Measurements from ENCODE around the gene SCUBE1.

GRCh38 chr22:43239193-43239780, 103.9 kb downstream of the SCUBE1 start:
- TF ChIP-seq, protein P1, sequence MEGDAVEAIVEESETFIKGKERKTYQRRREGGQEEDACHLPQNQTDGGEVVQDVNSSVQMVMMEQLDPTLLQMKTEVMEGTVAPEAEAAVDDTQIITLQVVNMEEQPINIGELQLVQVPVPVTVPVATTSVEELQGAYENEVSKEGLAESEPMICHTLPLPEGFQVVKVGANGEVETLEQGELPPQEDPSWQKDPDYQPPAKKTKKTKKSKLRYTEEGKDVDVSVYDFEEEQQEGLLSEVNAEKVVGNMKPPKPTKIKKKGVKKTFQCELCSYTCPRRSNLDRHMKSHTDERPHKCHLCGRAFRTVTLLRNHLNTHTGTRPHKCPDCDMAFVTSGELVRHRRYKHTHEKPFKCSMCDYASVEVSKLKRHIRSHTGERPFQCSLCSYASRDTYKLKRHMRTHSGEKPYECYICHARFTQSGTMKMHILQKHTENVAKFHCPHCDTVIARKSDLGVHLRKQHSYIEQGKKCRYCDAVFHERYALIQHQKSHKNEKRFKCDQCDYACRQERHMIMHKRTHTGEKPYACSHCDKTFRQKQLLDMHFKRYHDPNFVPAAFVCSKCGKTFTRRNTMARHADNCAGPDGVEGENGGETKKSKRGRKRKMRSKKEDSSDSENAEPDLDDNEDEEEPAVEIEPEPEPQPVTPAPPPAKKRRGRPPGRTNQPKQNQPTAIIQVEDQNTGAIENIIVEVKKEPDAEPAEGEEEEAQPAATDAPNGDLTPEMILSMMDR (IDR thresholded peaks at IDR 0.05): no peak
- TF ChIP-seq POLR2A (IDR thresholded peaks at IDR 0.05): no peak
- TF ChIP-seq POLR2AphosphoS5 (IDR thresholded peaks at IDR 0.05): no peak
- TF ChIP-seq EP300 (IDR thresholded peaks at IDR 0.05; ENCODE audit: low read depth): no peak
